SK-N-SH treated with all-trans-retinoic acid at 6 μM for 48 hours (cell line): ENCODE measurements around the gene POLD1.

ENCODE experiments used
- OSR1 ChIP-seq: fragments of 250-450 bp; sonication (Bioruptor Pico); IDR thresholded peaks from 2 replicates; pipeline ENCODE4 v1.8.0; 2022; ENCODE audit warnings: moderate library complexity, mild to moderate bottlenecking, inconsistent platforms
- SNAI2 ChIP-seq: fragments of 250-450 bp; sonication (Bioruptor Pico); IDR thresholded peaks from 2 replicates; pipeline ENCODE4 v1.5.0; 2020; ENCODE audit warnings: mild to moderate bottlenecking, moderate library complexity
- ZFP30 ChIP-seq: fragments of 450-650 bp; formaldehyde crosslinking; IDR thresholded peaks from 2 replicates; pipeline ENCODE4 v1.5.0; 2022; ENCODE audit warnings: mild to moderate bottlenecking, moderate library complexity
- ZNF70 ChIP-seq: fragments of 450-650 bp; formaldehyde crosslinking; IDR thresholded peaks from 2 replicates; pipeline ENCODE4 v1.5.0; 2020; ENCODE audit warnings: mild to moderate bottlenecking, moderate library complexity
- TF ChIP-seq, protein P1 (sequence below): fragments of 250-450 bp; sonication (Bioruptor Pico); IDR thresholded peaks from 2 replicates; pipeline ENCODE4 v1.5.1; 2020; ENCODE audit warnings: low read depth, mild to moderate bottlenecking, moderate library complexity

DNA sequence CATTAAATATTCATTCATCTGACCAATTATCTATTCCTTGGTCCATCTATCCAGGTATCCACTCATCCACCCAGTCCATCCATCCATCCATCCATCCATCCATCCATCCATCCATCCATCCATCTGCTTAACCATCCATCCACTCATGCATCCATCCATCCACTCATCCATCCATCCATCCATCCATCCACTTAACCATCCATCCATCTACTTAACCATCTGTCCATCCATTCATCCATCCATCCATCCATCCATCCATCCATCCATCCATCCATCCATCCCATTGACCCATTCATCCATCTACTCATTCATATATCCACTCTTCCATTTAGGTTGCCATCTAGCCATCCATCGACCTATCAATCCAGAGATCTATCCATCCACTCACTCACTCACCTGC is 59.9 kb downstream of the POLD1 start:
- TF ChIP-seq, protein P1, sequence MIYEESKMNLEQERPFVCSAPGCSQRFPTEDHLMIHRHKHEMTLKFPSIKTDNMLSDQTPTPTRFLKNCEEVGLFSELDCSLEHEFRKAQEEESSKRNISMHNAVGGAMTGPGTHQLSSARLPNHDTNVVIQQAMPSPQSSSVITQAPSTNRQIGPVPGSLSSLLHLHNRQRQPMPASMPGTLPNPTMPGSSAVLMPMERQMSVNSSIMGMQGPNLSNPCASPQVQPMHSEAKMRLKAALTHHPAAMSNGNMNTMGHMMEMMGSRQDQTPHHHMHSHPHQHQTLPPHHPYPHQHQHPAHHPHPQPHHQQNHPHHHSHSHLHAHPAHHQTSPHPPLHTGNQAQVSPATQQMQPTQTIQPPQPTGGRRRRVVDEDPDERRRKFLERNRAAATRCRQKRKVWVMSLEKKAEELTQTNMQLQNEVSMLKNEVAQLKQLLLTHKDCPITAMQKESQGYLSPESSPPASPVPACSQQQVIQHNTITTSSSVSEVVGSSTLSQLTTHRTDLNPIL = no peak
- no peak for TF ChIP-seq ZFP30 (CRISPR knock-in tag)
- TF ChIP-seq ZNF70 (CRISPR knock-in tag) = no peak
- TF ChIP-seq OSR1 (CRISPR knock-in tag) = no peak
- TF ChIP-seq SNAI2 (CRISPR knock-in tag) = no peak
